Panc1 (cell line): ENCODE data around the gene ATP8B1.

Source experiments
- SIN3A ChIP-seq: IDR thresholded peaks from 2 replicates; pipeline ENCODE4 v1.6.1; 2012; ENCODE audit warnings: low read depth, mild to moderate bottlenecking, low read length, moderate library complexity, borderline replicate concordance; ENCODE audit not compliant: insufficient read depth
- TF ChIP-seq, protein P1 (sequence below), 2 experiments: IDR thresholded peaks; 2 replicates each; pipeline ENCODE4 v1.6.1; 2011 to 2012; ENCODE audit warnings: low read depth in 2 of 2, control low read depth in 1 of 2, low read length in 1 of 2, mild to moderate bottlenecking in 1 of 2, moderate library complexity in 1 of 2; ENCODE audit not compliant: insufficient read depth in 1 of 2
- TF ChIP-seq, protein P2 (sequence below): fragments of 450-650 bp; IDR thresholded peaks from 2 replicates; pipeline ENCODE4 v1.5.1; 2017; ENCODE audit warnings: mild to moderate bottlenecking

GRCh38 chr18:57754577-57755338 is 48.4 kb downstream of the ATP8B1 start:
- TF ChIP-seq, protein P1, sequence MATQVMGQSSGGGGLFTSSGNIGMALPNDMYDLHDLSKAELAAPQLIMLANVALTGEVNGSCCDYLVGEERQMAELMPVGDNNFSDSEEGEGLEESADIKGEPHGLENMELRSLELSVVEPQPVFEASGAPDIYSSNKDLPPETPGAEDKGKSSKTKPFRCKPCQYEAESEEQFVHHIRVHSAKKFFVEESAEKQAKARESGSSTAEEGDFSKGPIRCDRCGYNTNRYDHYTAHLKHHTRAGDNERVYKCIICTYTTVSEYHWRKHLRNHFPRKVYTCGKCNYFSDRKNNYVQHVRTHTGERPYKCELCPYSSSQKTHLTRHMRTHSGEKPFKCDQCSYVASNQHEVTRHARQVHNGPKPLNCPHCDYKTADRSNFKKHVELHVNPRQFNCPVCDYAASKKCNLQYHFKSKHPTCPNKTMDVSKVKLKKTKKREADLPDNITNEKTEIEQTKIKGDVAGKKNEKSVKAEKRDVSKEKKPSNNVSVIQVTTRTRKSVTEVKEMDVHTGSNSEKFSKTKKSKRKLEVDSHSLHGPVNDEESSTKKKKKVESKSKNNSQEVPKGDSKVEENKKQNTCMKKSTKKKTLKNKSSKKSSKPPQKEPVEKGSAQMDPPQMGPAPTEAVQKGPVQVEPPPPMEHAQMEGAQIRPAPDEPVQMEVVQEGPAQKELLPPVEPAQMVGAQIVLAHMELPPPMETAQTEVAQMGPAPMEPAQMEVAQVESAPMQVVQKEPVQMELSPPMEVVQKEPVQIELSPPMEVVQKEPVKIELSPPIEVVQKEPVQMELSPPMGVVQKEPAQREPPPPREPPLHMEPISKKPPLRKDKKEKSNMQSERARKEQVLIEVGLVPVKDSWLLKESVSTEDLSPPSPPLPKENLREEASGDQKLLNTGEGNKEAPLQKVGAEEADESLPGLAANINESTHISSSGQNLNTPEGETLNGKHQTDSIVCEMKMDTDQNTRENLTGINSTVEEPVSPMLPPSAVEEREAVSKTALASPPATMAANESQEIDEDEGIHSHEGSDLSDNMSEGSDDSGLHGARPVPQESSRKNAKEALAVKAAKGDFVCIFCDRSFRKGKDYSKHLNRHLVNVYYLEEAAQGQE (IDR thresholded peaks at IDR 0.05; ENCODE audit: insufficient read depth in 1 of 2, low read depth in 2 of 2, low read length in 1 of 2): no peak
- TF ChIP-seq, protein P2, sequence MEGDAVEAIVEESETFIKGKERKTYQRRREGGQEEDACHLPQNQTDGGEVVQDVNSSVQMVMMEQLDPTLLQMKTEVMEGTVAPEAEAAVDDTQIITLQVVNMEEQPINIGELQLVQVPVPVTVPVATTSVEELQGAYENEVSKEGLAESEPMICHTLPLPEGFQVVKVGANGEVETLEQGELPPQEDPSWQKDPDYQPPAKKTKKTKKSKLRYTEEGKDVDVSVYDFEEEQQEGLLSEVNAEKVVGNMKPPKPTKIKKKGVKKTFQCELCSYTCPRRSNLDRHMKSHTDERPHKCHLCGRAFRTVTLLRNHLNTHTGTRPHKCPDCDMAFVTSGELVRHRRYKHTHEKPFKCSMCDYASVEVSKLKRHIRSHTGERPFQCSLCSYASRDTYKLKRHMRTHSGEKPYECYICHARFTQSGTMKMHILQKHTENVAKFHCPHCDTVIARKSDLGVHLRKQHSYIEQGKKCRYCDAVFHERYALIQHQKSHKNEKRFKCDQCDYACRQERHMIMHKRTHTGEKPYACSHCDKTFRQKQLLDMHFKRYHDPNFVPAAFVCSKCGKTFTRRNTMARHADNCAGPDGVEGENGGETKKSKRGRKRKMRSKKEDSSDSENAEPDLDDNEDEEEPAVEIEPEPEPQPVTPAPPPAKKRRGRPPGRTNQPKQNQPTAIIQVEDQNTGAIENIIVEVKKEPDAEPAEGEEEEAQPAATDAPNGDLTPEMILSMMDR: no peak
- no peak for TF ChIP-seq SIN3A
